HG03139 (cell line): Measurements from ENCODE around the gene NEK6.

Source experiments
- ATAC-seq: cut with Tn5 transposase; IDR thresholded peaks from one replicate; pipeline ENCODE4 v1.9.1; 2021; ENCODE audit not compliant: unreplicated experiment

Gene NEK6

GRCh38 chr9:124340219-124341069 lies 82.7 kb downstream of the NEK6 start:
- ATAC-seq, result no peak

GRCh38 chr9:124341455-124342170 lies 83.9 kb downstream of the NEK6 start:
- no peak for ATAC-seq

GRCh38 chr9:124342402-124342775 lies 84.6 kb downstream of the NEK6 start:
- ATAC-seq, result no peak

- no peak for ATAC-seq
Measured at GRCh38 chr9:124342776-124343485, 85.2 kb downstream of the NEK6 start.

GRCh38 chr9:124343533-124344290 lies 86.0 kb downstream of the NEK6 start:
- ATAC-seq, result no peak

GRCh38 chr9:124344291-124345050 lies 86.7 kb downstream of the NEK6 start:
- ATAC-seq, result no peak

GRCh38 chr9:124345063-124345462 lies 87.3 kb downstream of the NEK6 start:
- ATAC-seq, result no peak

- no peak for ATAC-seq
Measured at GRCh38 chr9:124345751-124346281, 88.1 kb downstream of the NEK6 start.

- ATAC-seq, result no peak
Measured at GRCh38 chr9:124346347-124347163, 88.8 kb downstream of the NEK6 start.

GRCh38 chr9:124347206-124347967 lies 89.6 kb downstream of the NEK6 start:
- no peak for ATAC-seq

- no peak for ATAC-seq
Measured at GRCh38 chr9:124347968-124348358, 90.2 kb downstream of the NEK6 start.

GRCh38 chr9:124348363-124348762 lies 90.6 kb downstream of the NEK6 start:
- no peak for ATAC-seq

GRCh38 chr9:124348831-124349230 lies 91.1 kb downstream of the NEK6 start:
- no peak for ATAC-seq

- ATAC-seq, result no peak
Measured at GRCh38 chr9:124349267-124349666, 91.5 kb downstream of the NEK6 start.

GRCh38 chr9:124349675-124350493 lies 92.1 kb downstream of the NEK6 start:
- ATAC-seq, result no peak

- no peak for ATAC-seq
Measured at GRCh38 chr9:124350494-124351263, 92.9 kb downstream of the NEK6 start.
